Esophagus squamous epithelium (tissue), 5 donors: Measurements from ENCODE around the gene DCDC2B. TPM values are rescaled to one million over a fixed set of nuclear protein-coding genes. Genes with fewer than 3 reads are reported as not detected.
A peak's percentile ranks its signal among the peaks of the same experiment; 100 is the strongest.

Source experiments
- DNase-seq: peaks from one replicate; lab custom pipeline; 2025; lab: John Stamatoyannopoulos, UW
- H3K27ac ChIP-seq, 4 donors: fragments of 200-600 bp; sonication (generic); one replicate each; pipeline ENCODE4 v1.5.1; 2016 to 2019; ENCODE audit warnings: mild to moderate bottlenecking in 1 of 4
- H3K27me3 ChIP-seq, 4 donors: fragments of 200-600 bp; sonication (generic); 1 replicate in 3 of 4; 2 replicates in 1 of 4; pipeline versions ENCODE4 v1.5.1 to v1.6.0; 2017 to 2021; ENCODE audit warnings: antibody characterized with exemption in 1 of 4
- H3K36me3 ChIP-seq, 3 donors: fragments of 200-600 bp; sonication (generic); one replicate each; pipeline ENCODE4 v1.5.1; 2016 to 2019
- H3K4me1 ChIP-seq, 3 donors: fragments of 200-600 bp; sonication (generic); one replicate each; pipeline ENCODE4 v1.5.1; 2017 to 2019
- H3K4me3 ChIP-seq, 4 donors: fragments of 200-600 bp; sonication (generic); 1 replicate in 3 of 4; 2 replicates in 1 of 4; pipeline ENCODE4 v1.5.1; 2016 to 2019; ENCODE audit warnings: mild to moderate bottlenecking in 2 of 4, moderate library complexity in 1 of 4
- H3K9me3 ChIP-seq, 3 donors: fragments of 200-600 bp; sonication (generic); one replicate each; pipeline ENCODE4 v1.5.1; 2016 to 2019
- CTCF ChIP-seq, 6 experiments: fragments of 450-650 bp in 4 of 6; fragments of 200-600 bp in 2 of 6; sonication (generic) in 2 of 6; IDR thresholded peaks; one replicate each; pipeline ENCODE4 v1.5.1; 2016 to 2019; ENCODE audit warnings: antibody characterized with exemption in 6 of 6, mild to moderate bottlenecking in 4 of 6, moderate library complexity in 4 of 6
- POLR2A ChIP-seq, 4 donors: fragments of 450-650 bp; IDR thresholded peaks; one replicate each; pipeline ENCODE4 v1.6.1; 2017; ENCODE audit warnings: antibody characterized with exemption in 4 of 4, mild to moderate bottlenecking in 4 of 4, moderate library complexity in 3 of 4
- WGBS, 2 donors: methylation state at CpG; one replicate each; pipeline ENCODE4 v1.1.5; 2018; 5-methylcytosine and 5-hydroxymethylcytosine counted together
- intact Hi-C: fragments of 100-400 bp; cut with DNase I; formaldehyde crosslinking; loops from one replicate; pipeline ENCODE4 v1.15.0; 2022
- total RNA-seq, 4 donors: library from RNA; depleted of rRNA; stranded (reverse); fragments of >200 nt; gene quantifications; one replicate each; pipeline ENCODE4 v1.1.0, GENCODE V29; 2016
- donor health status: DM: yes; HTN: yes; CAD: no.

DCDC2B gene
- total RNA-seq, 4 donors from 2014 or later = not detected

GRCh38 chr1:32201011-32201855 is 7.7 kb upstream of the DCDC2B start:
- WGBS, 2 donors = 0 to 7% methylated on average over 9 to 10 of the region's 26 CpGs
- peaks cover 2 to 23% (median 9%) of the 10 kb centered on the region in 3 donors for H3K36me3 ChIP-seq
- peaks cover 13 to 53% (median 33%) of the 10 kb centered on the region in 3 donors for H3K4me1 ChIP-seq
- peak overlapping the region; percentile 52 to 88 (median 63) for H3K4me3 ChIP-seq
- H3K27me3 ChIP-seq = no peaks in the 10 kb centered on the region
- intact Hi-C loops = no loop called here
- TF ChIP-seq POLR2A (IDR thresholded peaks at IDR 0.05) (peak in 1 of 4 donors; percentile 13), CTCF (IDR thresholded peaks at IDR 0.05) (no peak)
- no peaks in the 10 kb centered on the region for H3K9me3 ChIP-seq
- H3K27ac ChIP-seq = peak overlapping the region; percentile 74 to 91 (median 85)
- DNase-seq = peak; percentile 23

GRCh38 chr1:32204943-32205361 is 3.9 kb upstream of the DCDC2B start:
- no peaks in the 10 kb centered on the region for H3K36me3 ChIP-seq
- intact Hi-C loops = no loop called here
- H3K9me3 ChIP-seq = no peaks in the 10 kb centered on the region
- TF ChIP-seq POLR2A (IDR thresholded peaks at IDR 0.05) = no peak
- no peak for TF ChIP-seq CTCF (IDR thresholded peaks at IDR 0.05)
- no peak for DNase-seq
- peaks cover 8 to 55% (median 28%) of the 10 kb centered on the region in 3 donors for H3K4me1 ChIP-seq
- H3K27me3 ChIP-seq = no peaks in the 10 kb centered on the region
- H3K4me3 ChIP-seq = peak overlapping the region; percentile 40 to 69 (median 67)
- WGBS, 2 donors = 9 to 37% methylated on average over 20 to 24 of the region's 26 CpGs
- peak overlapping the region; percentile 40 to 76 (median 61) for H3K27ac ChIP-seq

GRCh38 chr1:32205401-32206370 is 3.2 kb upstream of the DCDC2B start, which contains the start of gene IQCC:
Gene IQCC (plus strand): TSS chr1:32205671. CDS start chr1:32205682, 11 bp downstream.
- intact Hi-C loops = no loop called here
- Histone ChIP-seq H3K36me3 (no peaks in the 10 kb centered on the region), H3K27ac (peak within 1 kb of the TSS; percentile 40 to 76 (median 61)), H3K4me1 (peaks cover 7 to 48% (median 25%) of the 10 kb centered on the region in 3 donors), H3K9me3 (no peaks in the 10 kb centered on the region), H3K27me3 (no peaks in the 10 kb centered on the region), H3K4me3 (peak within 1 kb of the TSS; percentile 40 to 69 (median 67))
- peak; percentile 33 for DNase-seq
- 0 to 2% methylated on average over 25 to 38 of the region's 77 CpGs for WGBS, 2 donors
- TF ChIP-seq CTCF (IDR thresholded peaks at IDR 0.05) = no peak
- peak in 2 of 4 donors; percentile 40 to 42 for TF ChIP-seq POLR2A (IDR thresholded peaks at IDR 0.05)

GRCh38 chr1:32208469-32208868 is 420 bp upstream of the DCDC2B start:
- Histone ChIP-seq H3K4me3 (no peak overlapping the region), H3K27ac (no peak overlapping the region), H3K9me3 (no peaks in the 10 kb centered on the region), H3K36me3 (no peaks in the 10 kb centered on the region), H3K27me3 (no peaks in the 10 kb centered on the region), H3K4me1 (peaks cover 7 to 32% (median 14%) of the 10 kb centered on the region in 3 donors)
- intact Hi-C loops = no loop called here
- DNase-seq = no peak
- TF ChIP-seq CTCF (IDR thresholded peaks at IDR 0.05) (no peak), POLR2A (IDR thresholded peaks at IDR 0.05) (no peak)
- whole genome bisulfite sequencing, 2 donors = 76 to 84% methylated on average over 5 to 6 of the region's 6 CpGs
